ENCODE data around the gene UNC13C. TPM values are rescaled to one million over a fixed set of nuclear protein-coding genes. Genes with fewer than 3 reads are reported as not detected.
A peak's percentile ranks its signal among the peaks of the same experiment; 100 is the strongest.

The UNC13C gene
- total and polyA plus RNA-seq, 10 of the 15 experiments (the other 5 are each of a cell fraction or from before 2014, with no cell fraction given) = 9.9 to 81.3 (median 25.0) TPM

DNA sequence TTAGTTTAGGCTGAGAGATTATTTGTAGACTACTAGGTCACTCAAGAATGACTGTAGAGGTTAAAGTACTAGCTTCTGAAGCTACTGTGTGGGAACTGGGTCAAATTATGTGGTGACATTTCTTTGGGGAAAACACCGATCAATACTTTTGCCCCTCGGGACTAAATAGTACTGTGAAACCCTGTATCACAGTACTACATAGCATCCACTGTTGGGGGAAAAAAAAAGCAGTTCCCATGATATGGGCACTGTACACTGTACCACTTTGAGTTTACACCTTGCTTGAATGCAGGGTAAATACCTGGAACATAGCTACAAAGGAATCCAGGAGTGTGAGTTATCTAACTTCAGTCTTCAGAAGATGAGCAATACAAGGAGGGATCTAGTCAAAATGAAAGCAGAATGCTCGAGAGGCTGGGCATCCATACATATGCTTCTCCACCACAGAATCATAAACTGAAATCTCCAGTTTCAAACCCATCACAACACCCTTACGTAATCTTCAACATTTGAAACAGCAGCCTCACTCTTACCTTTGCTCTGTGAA is 311.4 kb downstream of the UNC13C start (continued):
- TF ChIP-seq ATF2 (IDR thresholded peaks at IDR 0.05; ENCODE audit: low read length) = peak; percentile 92
- TF ChIP-seq KDM1A (IDR thresholded peaks at IDR 0.05; ENCODE audit: borderline replicate concordance) = no peak
- peak; percentile 47 for TF ChIP-seq KLF5 (IDR thresholded peaks at IDR 0.05; ENCODE audit: partially characterized antibody)

DNA sequence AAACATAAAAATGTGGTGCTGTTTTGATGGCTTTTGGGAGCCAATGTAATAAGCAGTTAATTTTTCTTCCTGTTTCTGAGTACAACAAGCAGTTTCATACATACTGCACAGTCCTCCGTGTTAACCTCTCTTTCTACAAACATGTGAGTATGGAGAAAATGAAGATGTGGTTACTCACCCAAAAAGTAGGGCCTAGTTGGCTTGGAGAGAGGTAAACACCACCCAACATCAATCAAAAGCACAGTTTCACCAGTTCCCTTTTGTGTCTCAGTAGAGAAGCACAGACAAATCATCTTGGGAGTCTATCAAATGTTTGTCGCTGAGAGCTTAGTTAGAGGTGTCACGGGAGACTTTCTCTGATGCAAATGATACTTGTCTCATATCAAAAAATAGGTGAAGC is 320.2 kb downstream of the UNC13C start:
- no peaks in the 10 kb centered on the region for H3K36me3 ChIP-seq (ENCODE audit: control insufficient read depth in 2 of 2, insufficient read depth in 2 of 2, low read length in 1 of 2)
- FAIRE-seq (no peak), ATAC-seq (peak; percentile 94), DNase-seq (ENCODE audit: low read depth, low spot score) (peak; percentile 32)
- no peaks in the 10 kb centered on the region for H3K27me3 ChIP-seq (replicated peaks in 1 of 2; ENCODE audit: control insufficient read depth in 2 of 2, insufficient read depth in 2 of 2, low read length in 1 of 2)
- intact Hi-C loops (cut with micrococcal nuclease; ENCODE audit: unreplicated experiment) = loop anchor here (1.0 kb wide), 1 partner anchor 9 kb away; no protein-coding TSS in a partner anchor
- in situ Hi-C loops (cut with MboI) = no loop called here
- SMC1A ChIA-PET (ENCODE audit: uncharacterized antibody, unreplicated experiment) = interaction anchor here (0.7 to 4.1 kb wide), 10 partner anchors 9 to 285 kb away, joined by 3 to 30 read pairs (median 4); no protein-coding TSS in a partner anchor
- H3K4me1 ChIP-seq (ENCODE audit: control insufficient read depth, insufficient read depth, low read length) = no peaks in the 10 kb centered on the region
- BruUV-seq (replicated peaks) = no TSS peak
- CTCF ChIA-PET = interaction anchor here (0.6 to 1.0 kb wide), 4 partner anchors 9 to 215 kb away, joined by 3 to 4 read pairs (median 3); no protein-coding TSS in a partner anchor
- no peak overlapping the region for H2AFZ ChIP-seq (ENCODE audit: control insufficient read depth, low read depth, low read length)
- no peaks in the 10 kb centered on the region for H3K9me3 ChIP-seq (replicated peaks; ENCODE audit: control insufficient read depth, insufficient read depth, low read length)
- no peak overlapping the region for H3K27ac ChIP-seq (ENCODE audit: control insufficient read depth, insufficient read depth)
- H3K4me3 ChIP-seq = no peak overlapping the region
- no peak overlapping the region for H3K4me2 ChIP-seq (ENCODE audit: control insufficient read depth, insufficient read depth)
- 64% methylated on average over 3 of the region's 3 CpGs for WGBS (ENCODE audit: insufficient coverage, insufficient replicate concordance, low lambda C conversion rate, missing lambda C conversion rate)
- no peak overlapping the region for H3K9ac ChIP-seq (ENCODE audit: control insufficient read depth, insufficient read depth, low read length)
- RAD21 ChIA-PET (ENCODE audit: unreplicated experiment) = interaction anchor here (0.9 to 3.9 kb wide), 15 partner anchors 9 to 315 kb away, joined by 3 to 34 read pairs (median 4); no protein-coding TSS in a partner anchor
- POLR2A ChIA-PET = interaction anchor here (1.0 to 3.0 kb wide), 2 partner anchors 11 to 284 kb away, joined by 3 to 10 read pairs; no protein-coding TSS in a partner anchor
- H4K20me1 ChIP-seq (ENCODE audit: control insufficient read depth, insufficient read depth) = no peaks in the 10 kb centered on the region
- no peaks in the 10 kb centered on the region for H3K79me2 ChIP-seq (ENCODE audit: control insufficient read depth, insufficient read depth, low read length)
- TF ChIP-seq STAT1 (conservative IDR thresholded peaks at IDR 0.05) = no peak
- TF ChIP-seq, protein P1, sequence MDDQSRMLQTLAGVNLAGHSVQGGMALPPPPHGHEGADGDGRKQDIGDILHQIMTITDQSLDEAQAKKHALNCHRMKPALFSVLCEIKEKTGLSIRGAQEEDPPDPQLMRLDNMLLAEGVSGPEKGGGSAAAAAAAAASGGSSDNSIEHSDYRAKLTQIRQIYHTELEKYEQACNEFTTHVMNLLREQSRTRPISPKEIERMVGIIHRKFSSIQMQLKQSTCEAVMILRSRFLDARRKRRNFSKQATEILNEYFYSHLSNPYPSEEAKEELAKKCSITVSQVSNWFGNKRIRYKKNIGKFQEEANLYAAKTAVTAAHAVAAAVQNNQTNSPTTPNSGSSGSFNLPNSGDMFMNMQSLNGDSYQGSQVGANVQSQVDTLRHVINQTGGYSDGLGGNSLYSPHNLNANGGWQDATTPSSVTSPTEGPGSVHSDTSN (IDR thresholded peaks at IDR 0.05; ENCODE audit: insufficient replicate concordance, low read depth, low read length) = peak; percentile 70
- TF ChIP-seq IRF4 (IDR thresholded peaks at IDR 0.05; ENCODE audit: low read depth, low read length) = peak; percentile 24; the same call in 1 of the 2 replicates
- peak; percentile 80 for TF ChIP-seq ATF7 (IDR thresholded peaks at IDR 0.05; ENCODE audit: low read depth)
- TF ChIP-seq BMI1 (IDR thresholded peaks at IDR 0.05; ENCODE audit: borderline replicate concordance) = no peak; the same call in 1 of the 2 replicates
- TF ChIP-seq BRCA1 (IDR thresholded peaks at IDR 0.05; ENCODE audit: low read depth, low read length) = no peak
- TF ChIP-seq ASH2L (IDR thresholded peaks at IDR 0.05; ENCODE audit: borderline replicate concordance, low read depth) = no peak
- TF ChIP-seq RBBP5 (conservative IDR thresholded peaks at IDR 0.05) = no peak
- TF ChIP-seq, protein P2, sequence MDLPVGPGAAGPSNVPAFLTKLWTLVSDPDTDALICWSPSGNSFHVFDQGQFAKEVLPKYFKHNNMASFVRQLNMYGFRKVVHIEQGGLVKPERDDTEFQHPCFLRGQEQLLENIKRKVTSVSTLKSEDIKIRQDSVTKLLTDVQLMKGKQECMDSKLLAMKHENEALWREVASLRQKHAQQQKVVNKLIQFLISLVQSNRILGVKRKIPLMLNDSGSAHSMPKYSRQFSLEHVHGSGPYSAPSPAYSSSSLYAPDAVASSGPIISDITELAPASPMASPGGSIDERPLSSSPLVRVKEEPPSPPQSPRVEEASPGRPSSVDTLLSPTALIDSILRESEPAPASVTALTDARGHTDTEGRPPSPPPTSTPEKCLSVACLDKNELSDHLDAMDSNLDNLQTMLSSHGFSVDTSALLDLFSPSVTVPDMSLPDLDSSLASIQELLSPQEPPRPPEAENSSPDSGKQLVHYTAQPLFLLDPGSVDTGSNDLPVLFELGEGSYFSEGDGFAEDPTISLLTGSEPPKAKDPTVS (IDR thresholded peaks at IDR 0.05; ENCODE audit: low read depth, low read length) = no peak
- no peak for TF ChIP-seq LARP7 (IDR thresholded peaks at IDR 0.05)
- no peak for TF ChIP-seq HDGF (IDR thresholded peaks at IDR 0.05)
- no peak for TF ChIP-seq KLF5 (IDR thresholded peaks at IDR 0.05; ENCODE audit: partially characterized antibody)
- TF ChIP-seq RFX5 (IDR thresholded peaks at IDR 0.05; ENCODE audit: low read depth, low read length) = no peak
- TF ChIP-seq SUPT20H (IDR thresholded peaks at IDR 0.05; ENCODE audit: borderline replicate concordance, control insufficient read depth, low read depth, low read length) = no peak
- TF ChIP-seq KDM1A (IDR thresholded peaks at IDR 0.05; ENCODE audit: borderline replicate concordance) = no peak
- TF ChIP-seq NR2F1 (conservative IDR thresholded peaks at IDR 0.05) = peak; percentile 29; the same call in 1 of the 2 replicates
- no peak for TF ChIP-seq SUZ12 (IDR thresholded peaks at IDR 0.05; ENCODE audit: unreplicated experiment)
- TF ChIP-seq MXI1 (IDR thresholded peaks at IDR 0.05; ENCODE audit: low read depth, low read length) = peak; percentile 67; the same call in 1 of the 2 replicates
- TF ChIP-seq YY1 (IDR thresholded peaks at IDR 0.05; ENCODE audit: low read depth, low read length) = no peak
- TF ChIP-seq ZNF217 (IDR thresholded peaks at IDR 0.05) = no peak

Measured in GM12878 (cell line).